ENCODE measurements around the gene KRT71. TPM values are rescaled to one million over a fixed set of nuclear protein-coding genes. Genes with fewer than 3 reads are reported as not detected.

Gene KRT71
- total and polyA plus RNA-seq, 2 of the 8 experiments (the other 6 are each of a cell fraction or from before 2014, with no cell fraction given) = not detected

- no peak for TF ChIP-seq RFX5 (IDR thresholded peaks at IDR 0.05; ENCODE audit: borderline replicate concordance, low read depth, low read length)
- TF ChIP-seq CBX8 (IDR thresholded peaks at IDR 0.05; ENCODE audit: borderline replicate concordance, low read depth, low read length) = no peak
- TF ChIP-seq RXRA (IDR thresholded peaks at IDR 0.05; ENCODE audit: insufficient read depth, low read depth, low read length) = no peak
- TF ChIP-seq SIRT6 (IDR thresholded peaks at IDR 0.05; ENCODE audit: low read length) = no peak
- no peak for TF ChIP-seq KDM4A (IDR thresholded peaks at IDR 0.05; ENCODE audit: low read depth, low read length, severe bottlenecking)
- TF ChIP-seq ZNF274 (IDR thresholded peaks at IDR 0.05; ENCODE audit: borderline replicate concordance, extremely low read depth, low read length) = no peak
- no peak for TF ChIP-seq NRF1 (IDR thresholded peaks at IDR 0.05; ENCODE audit: low read depth, low read length)
Observed at GRCh38 chr12:52552055-52552454, 890 bp downstream of the KRT71 start (continued).

All from H1 (cell line).